Kidney epithelial cell (primary cell): ENCODE results near the gene MAPRE2. TPM values are rescaled to one million over a fixed set of nuclear protein-coding genes. Genes with fewer than 3 reads are reported as not detected.

Experiments used
- DNase-seq: peaks from one replicate; pipeline ENCODE4 v3.0.0-alpha.2; 2010; ENCODE audit warnings: low read depth
- H3K27me3 ChIP-seq: 2 replicates; pipeline ENCODE4 v1.6.0; 2011; ENCODE audit warnings: low read length; ENCODE audit not compliant: control insufficient read depth, insufficient read depth
- H3K36me3 ChIP-seq: 2 replicates; pipeline ENCODE4 v1.5.1; 2011; ENCODE audit warnings: low read length; ENCODE audit not compliant: control insufficient read depth, insufficient read depth
- H3K4me3 ChIP-seq: 2 replicates; pipeline ENCODE4 v1.5.1; 2011; ENCODE audit warnings: low read depth, mild to moderate bottlenecking, control low read depth, low read length
- total RNA-seq: library from RNA; depleted of rRNA; stranded (reverse); fragments of >200 nt; gene quantifications from 2 replicates; pipeline ENCODE4 v1.2.3, GENCODE V29; 2015
- TF ChIP-seq, protein P1 (sequence below): IDR thresholded peaks from 2 replicates; pipeline ENCODE4 v1.5.1; 2011; ENCODE audit warnings: mild to moderate bottlenecking, moderate library complexity, low read length, control low read depth, inconsistent platforms; ENCODE audit not compliant: insufficient read depth, poor library complexity, severe bottlenecking

MAPRE2 gene
- total RNA-seq, 1 donor from 2014 or later: 16.2 TPM

DNA sequence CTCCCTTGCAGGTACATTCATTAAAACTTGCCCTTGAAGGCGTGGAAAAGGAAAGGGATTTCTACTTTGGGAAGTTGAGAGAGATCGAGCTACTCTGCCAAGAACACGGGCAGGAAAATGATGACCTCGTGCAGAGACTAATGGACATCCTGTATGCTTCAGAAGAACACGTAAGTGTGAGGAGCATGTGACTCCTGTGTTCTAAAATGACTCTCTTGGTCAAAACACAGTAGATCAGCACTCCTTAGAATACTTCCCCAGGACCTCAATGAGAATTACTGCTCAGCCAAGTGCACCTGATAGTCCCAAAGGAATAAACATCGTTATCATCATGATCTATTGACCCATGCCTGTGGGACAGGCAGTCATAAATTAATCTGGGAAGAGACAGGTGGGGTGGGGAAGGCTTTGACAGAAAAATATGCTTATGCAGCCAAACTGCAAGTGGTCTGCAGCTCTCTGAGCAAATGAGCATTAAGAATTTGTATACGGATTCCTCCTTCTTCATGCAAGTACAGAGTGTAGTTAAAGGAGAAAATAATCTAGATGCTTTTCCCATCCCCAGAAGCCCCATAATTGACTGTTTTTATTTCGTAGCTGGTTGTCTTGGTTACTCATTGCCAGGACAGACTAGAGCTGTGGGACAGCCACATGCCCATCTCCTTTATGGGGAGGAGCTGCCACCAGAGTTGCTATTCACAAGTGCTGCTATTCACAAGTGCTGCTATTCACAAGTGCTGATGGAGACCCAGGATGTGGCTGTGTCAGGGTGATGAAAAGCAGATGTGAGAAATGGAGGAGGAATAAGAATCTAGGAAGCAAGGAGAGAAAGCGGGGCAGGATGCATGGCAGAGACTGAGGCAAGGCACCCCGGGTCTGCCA, 91.0 kb downstream of the MAPRE2 start:
- H3K27me3 ChIP-seq: no peaks in the 10 kb centered on the region
- DNase-seq: no peak
- H3K36me3 ChIP-seq: no peaks in the 10 kb centered on the region
- TF ChIP-seq, protein P1, sequence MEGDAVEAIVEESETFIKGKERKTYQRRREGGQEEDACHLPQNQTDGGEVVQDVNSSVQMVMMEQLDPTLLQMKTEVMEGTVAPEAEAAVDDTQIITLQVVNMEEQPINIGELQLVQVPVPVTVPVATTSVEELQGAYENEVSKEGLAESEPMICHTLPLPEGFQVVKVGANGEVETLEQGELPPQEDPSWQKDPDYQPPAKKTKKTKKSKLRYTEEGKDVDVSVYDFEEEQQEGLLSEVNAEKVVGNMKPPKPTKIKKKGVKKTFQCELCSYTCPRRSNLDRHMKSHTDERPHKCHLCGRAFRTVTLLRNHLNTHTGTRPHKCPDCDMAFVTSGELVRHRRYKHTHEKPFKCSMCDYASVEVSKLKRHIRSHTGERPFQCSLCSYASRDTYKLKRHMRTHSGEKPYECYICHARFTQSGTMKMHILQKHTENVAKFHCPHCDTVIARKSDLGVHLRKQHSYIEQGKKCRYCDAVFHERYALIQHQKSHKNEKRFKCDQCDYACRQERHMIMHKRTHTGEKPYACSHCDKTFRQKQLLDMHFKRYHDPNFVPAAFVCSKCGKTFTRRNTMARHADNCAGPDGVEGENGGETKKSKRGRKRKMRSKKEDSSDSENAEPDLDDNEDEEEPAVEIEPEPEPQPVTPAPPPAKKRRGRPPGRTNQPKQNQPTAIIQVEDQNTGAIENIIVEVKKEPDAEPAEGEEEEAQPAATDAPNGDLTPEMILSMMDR: no peak
- H3K4me3 ChIP-seq: no peak overlapping the region

DNA sequence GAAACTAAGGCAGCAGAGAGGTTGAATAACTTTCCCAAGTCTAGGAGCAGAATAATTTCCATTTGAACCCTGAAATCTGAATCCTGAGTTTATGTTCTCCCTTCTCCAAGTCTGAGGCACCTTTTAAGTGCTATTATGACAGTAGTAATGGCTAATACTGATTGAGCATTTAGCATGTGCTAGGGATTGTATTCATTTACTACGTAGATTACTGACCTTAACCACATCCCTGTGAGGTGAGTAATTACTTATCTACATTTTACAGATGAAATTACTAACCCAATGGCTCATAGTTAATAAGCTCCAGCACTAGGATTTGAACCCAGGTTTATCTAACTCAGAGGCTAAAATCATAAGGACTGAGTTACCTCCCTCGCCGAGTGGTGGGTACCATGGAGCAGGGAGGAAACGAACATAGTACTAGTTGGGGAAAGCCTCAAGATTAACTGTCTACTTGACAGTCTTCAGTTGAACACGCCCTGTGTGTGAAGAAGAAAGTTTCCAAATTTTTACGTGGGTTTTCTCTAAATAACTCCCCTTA, 93.0 kb downstream of the MAPRE2 start:
- no peaks in the 10 kb centered on the region for H3K36me3 ChIP-seq
- H3K4me3 ChIP-seq: no peak overlapping the region
- TF ChIP-seq, protein P1: no peak
- no peaks in the 10 kb centered on the region for H3K27me3 ChIP-seq
- no peak for DNase-seq

DNA sequence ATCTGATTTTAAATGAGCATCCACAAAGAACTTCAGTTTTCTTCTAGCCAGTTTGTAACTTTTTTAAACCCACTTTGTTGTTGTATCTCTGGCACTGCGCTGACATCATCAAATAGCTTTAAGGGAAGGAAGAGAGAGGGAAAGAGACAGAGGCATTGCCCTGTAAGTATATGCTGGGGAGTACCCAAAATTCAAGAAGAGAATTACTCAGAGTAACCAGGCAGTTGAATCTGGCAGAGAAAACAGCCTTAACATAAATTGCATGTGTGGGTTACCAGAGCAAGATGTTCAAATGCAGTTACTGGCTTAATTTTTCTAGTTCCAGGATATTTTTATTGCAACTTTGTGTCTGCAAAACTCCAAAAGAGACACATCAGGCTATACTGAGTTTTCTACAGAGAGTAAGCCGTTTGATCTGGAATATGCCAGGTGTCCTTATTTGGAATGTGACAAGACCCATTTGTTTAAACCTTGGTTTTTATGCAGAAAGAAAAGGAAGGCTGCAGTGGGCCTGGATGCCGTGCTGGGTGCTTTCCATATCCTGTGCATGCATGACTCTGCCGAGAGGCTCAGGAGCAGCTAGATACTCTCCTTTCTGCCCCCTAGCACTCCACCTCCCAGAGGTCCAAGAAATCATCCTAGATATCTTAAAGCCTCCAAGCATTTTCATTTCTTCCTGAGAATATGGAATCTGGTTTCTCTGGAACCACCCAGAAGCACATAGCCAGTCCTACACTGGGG, 93.7 kb downstream of the MAPRE2 start:
- Histone ChIP-seq H3K27me3 (no peaks in the 10 kb centered on the region), H3K36me3 (no peaks in the 10 kb centered on the region), H3K4me3 (no peak overlapping the region)
- no peak for DNase-seq
- TF ChIP-seq, protein P1: no peak

DNA sequence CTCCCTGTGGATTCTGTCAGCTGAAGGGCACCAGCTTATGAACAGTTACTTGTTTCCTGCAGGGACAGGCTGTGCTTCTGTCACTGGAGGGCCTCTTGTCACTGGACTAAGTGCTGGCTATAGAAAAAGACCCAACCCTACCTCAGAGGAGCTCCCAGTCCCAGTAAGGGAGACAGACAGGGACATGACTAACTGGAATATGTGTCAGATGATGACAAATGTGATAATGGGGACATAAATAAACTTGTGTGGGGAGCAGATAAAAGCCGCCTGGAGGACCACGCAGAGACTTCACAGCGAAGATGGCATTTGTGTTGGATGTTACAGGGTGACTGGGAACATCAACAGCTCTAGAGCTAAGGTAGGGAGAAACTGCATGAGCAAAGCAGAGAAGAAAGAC, 95.0 kb downstream of the MAPRE2 start:
- H3K36me3 ChIP-seq: no peaks in the 10 kb centered on the region
- TF ChIP-seq, protein P1: no peak
- H3K27me3 ChIP-seq: no peaks in the 10 kb centered on the region
- H3K4me3 ChIP-seq: no peak overlapping the region
- no peak for DNase-seq

GRCh38 chr18:35136885-35137284, 95.7 kb downstream of the MAPRE2 start:
- no peak for DNase-seq
- Histone ChIP-seq H3K36me3 (no peaks in the 10 kb centered on the region), H3K4me3 (no peak overlapping the region), H3K27me3 (no peaks in the 10 kb centered on the region)
- TF ChIP-seq, protein P1: no peak
